Caco-2 (cell line): ENCODE measurements around the gene ZBTB5. TPM values are rescaled to one million over a fixed set of nuclear protein-coding genes. Genes with fewer than 3 reads are reported as not detected.

Experiments used
- BruUV-seq: library from RNA; stranded (reverse); fragments of 400-500 nt; replicated peaks from 2 replicates; lab custom pipeline; 2021; lab: Mats Ljungman, UMichigan
- CTCF ChIA-PET: fragments of 300-600 bp; sonication (Branson Sonifier 250); formaldehyde crosslinking; loops from one replicate; lab custom pipeline; 2022; ENCODE audit warnings: antibody characterized with exemption; lab: Charles Lee
- POLR2A ChIA-PET: fragments of 300-600 bp; sonication (Branson Sonifier 250); formaldehyde crosslinking; loops from one replicate; lab custom pipeline; 2022; ENCODE audit warnings: antibody characterized with exemption; lab: Charles Lee
- DNase-seq, 2 experiments: peaks; one replicate each; pipeline versions ENCODE4 v3.0.0 to v3.0.0-alpha.2; 2020 to 2022
- H3K27me3 ChIP-seq: replicated peaks from 2 replicates; pipeline ENCODE4 v1.6.0; 2011; ENCODE audit warnings: low read length; ENCODE audit not compliant: control insufficient read depth, insufficient read depth
- H3K36me3 ChIP-seq: 2 replicates; pipeline ENCODE4 v1.5.1; 2011; ENCODE audit warnings: low read length; ENCODE audit not compliant: control insufficient read depth, insufficient read depth
- H3K4me1 ChIP-seq: fragments of 250-450 bp; sonication (Bioruptor Pico); 2 replicates; pipeline ENCODE4 v1.5.1; 2020; ENCODE audit warnings: mild to moderate bottlenecking
- H3K4me3 ChIP-seq: 2 replicates; pipeline ENCODE4 v1.5.1; 2011; ENCODE audit warnings: low read depth, mild to moderate bottlenecking, control low read depth, low read length
- H3K9me3 ChIP-seq: fragments of 250-450 bp; sonication (Bioruptor Pico); 2 replicates; pipeline ENCODE4 v1.5.1; 2020; ENCODE audit warnings: mild to moderate bottlenecking, moderate library complexity
- H3K27ac Mint-ChIP-seq: one replicate; pipeline ENCODE4 v1.8.0; 2022; ENCODE audit warnings: mixed read lengths; ENCODE audit not compliant: unreplicated experiment
- H3K27me3 Mint-ChIP-seq: one replicate; pipeline ENCODE4 v1.8.0; 2022; ENCODE audit warnings: mixed read lengths; ENCODE audit not compliant: insufficient read depth, unreplicated experiment
- H3K36me3 Mint-ChIP-seq: one replicate; pipeline ENCODE4 v1.8.0; 2022; ENCODE audit warnings: mild to moderate bottlenecking, mixed read lengths; ENCODE audit not compliant: insufficient read depth, unreplicated experiment
- H3K4me1 Mint-ChIP-seq: one replicate; pipeline ENCODE4 v1.8.0; 2022; ENCODE audit warnings: low read depth, mixed read lengths; ENCODE audit not compliant: unreplicated experiment
- H3K4me3 Mint-ChIP-seq: one replicate; pipeline ENCODE4 v1.8.0; 2022; ENCODE audit warnings: mild to moderate bottlenecking, moderate library complexity, mixed read lengths; ENCODE audit not compliant: unreplicated experiment
- H3K9me3 Mint-ChIP-seq: one replicate; pipeline ENCODE4 v1.8.0; 2022; ENCODE audit warnings: mixed read lengths; ENCODE audit not compliant: unreplicated experiment
- intact Hi-C: fragments of 100-400 bp; cut with micrococcal nuclease; formaldehyde crosslinking; loops from one replicate; pipeline ENCODE4 v1.10.0; 2022; ENCODE audit not compliant: unreplicated experiment
- total RNA-seq: library from RNA; stranded (reverse); gene quantifications from 2 replicates; pipeline ENCODE4 v1.2.3, GENCODE V29; 2022
- TF ChIP-seq, protein P1 (sequence below), 2 experiments: fragments of 200-600 bp in 1 of 2; IDR thresholded peaks; 1 replicate in 1 of 2; 2 replicates in 1 of 2; pipeline versions ENCODE4 v1.5.1 to v1.8.0; 2011 to 2022; ENCODE audit warnings: antibody characterized with exemption in 1 of 2, control low read depth in 1 of 2, inconsistent platforms in 1 of 2, low read depth in 1 of 2, low read length in 1 of 2, mild to moderate bottlenecking in 1 of 2, moderate library complexity in 1 of 2; ENCODE audit not compliant: insufficient read depth in 1 of 2, severe bottlenecking in 1 of 2, unreplicated experiment in 1 of 2

The ZBTB5 gene
- total RNA-seq, 1 experiment from 2014 or later: 13.2 TPM

DNA sequence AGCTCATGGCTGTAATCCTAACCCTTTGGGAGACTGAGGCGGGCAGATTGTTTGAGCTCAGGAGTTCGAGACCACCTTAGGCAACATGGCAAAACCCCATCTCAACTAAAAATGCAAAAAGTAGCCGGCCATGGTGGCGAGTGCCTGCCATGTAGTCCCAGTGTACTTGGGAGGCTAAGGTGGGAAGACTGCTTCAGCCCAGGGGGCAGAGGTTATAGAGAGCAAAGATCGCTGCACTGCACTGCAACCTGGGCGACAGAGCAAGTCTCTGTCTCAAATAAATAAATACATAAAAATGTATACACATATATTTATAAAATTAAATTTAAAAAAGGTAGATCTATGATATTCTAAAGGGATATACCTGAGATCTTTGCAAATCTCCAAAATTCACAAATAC lies 19.4 kb downstream of the ZBTB5 start:
- ChIA-PET CTCF (no interaction called here), POLR2A (no interaction called here)
- H3K36me3 Mint-ChIP-seq: peaks cover 31% of the 10 kb centered on the region
- Histone ChIP-seq H3K4me3 (no peak overlapping the region), H3K4me1 (peaks cover 13% of the 10 kb centered on the region), H3K27me3 (no peaks in the 10 kb centered on the region), H3K9me3 (no peaks in the 10 kb centered on the region), H3K36me3 (0 out of 2 replicates have a peak, but pooled peaks cover 2% of the 10 kb centered on the region)
- no peak overlapping the region for H3K4me3 Mint-ChIP-seq
- H3K4me1 Mint-ChIP-seq: peaks cover 10% of the 10 kb centered on the region
- H3K27me3 Mint-ChIP-seq: no peaks in the 10 kb centered on the region
- TF ChIP-seq, protein P1, sequence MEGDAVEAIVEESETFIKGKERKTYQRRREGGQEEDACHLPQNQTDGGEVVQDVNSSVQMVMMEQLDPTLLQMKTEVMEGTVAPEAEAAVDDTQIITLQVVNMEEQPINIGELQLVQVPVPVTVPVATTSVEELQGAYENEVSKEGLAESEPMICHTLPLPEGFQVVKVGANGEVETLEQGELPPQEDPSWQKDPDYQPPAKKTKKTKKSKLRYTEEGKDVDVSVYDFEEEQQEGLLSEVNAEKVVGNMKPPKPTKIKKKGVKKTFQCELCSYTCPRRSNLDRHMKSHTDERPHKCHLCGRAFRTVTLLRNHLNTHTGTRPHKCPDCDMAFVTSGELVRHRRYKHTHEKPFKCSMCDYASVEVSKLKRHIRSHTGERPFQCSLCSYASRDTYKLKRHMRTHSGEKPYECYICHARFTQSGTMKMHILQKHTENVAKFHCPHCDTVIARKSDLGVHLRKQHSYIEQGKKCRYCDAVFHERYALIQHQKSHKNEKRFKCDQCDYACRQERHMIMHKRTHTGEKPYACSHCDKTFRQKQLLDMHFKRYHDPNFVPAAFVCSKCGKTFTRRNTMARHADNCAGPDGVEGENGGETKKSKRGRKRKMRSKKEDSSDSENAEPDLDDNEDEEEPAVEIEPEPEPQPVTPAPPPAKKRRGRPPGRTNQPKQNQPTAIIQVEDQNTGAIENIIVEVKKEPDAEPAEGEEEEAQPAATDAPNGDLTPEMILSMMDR (IDR thresholded peaks at IDR 0.05; ENCODE audit: insufficient read depth in 1 of 2, low read depth in 1 of 2, low read length in 1 of 2, severe bottlenecking in 1 of 2, unreplicated experiment in 1 of 2): no peak
- DNase-seq: no peak
- no peaks in the 10 kb centered on the region for H3K9me3 Mint-ChIP-seq
- intact Hi-C loops: no loop called here
- no peak overlapping the region for H3K27ac Mint-ChIP-seq
- BruUV-seq: no TSS peak

- Histone ChIP-seq H3K4me3 (no peak overlapping the region), H3K27me3 (no peaks in the 10 kb centered on the region), H3K4me1 (peaks cover 13% of the 10 kb centered on the region), H3K36me3 (peaks cover 4% of the 10 kb centered on the region), H3K9me3 (no peaks in the 10 kb centered on the region)
- Mint-ChIP-seq H3K4me3 (no peak overlapping the region), H3K36me3 (peaks cover 36% of the 10 kb centered on the region), H3K9me3 (no peaks in the 10 kb centered on the region), H3K27ac (no peak overlapping the region), H3K4me1 (peaks cover 10% of the 10 kb centered on the region), H3K27me3 (no peaks in the 10 kb centered on the region)
- CTCF ChIA-PET: no interaction called here
- POLR2A ChIA-PET: interaction anchor here (0.6 kb wide), 1 partner anchor 58 kb away, joined by 3 read pairs; no protein-coding TSS in a partner anchor
- TF ChIP-seq, protein P1 (IDR thresholded peaks at IDR 0.05; ENCODE audit: insufficient read depth in 1 of 2, low read depth in 1 of 2, low read length in 1 of 2, severe bottlenecking in 1 of 2, unreplicated experiment in 1 of 2): no peak
- DNase-seq: no peak
- BruUV-seq: no TSS peak
- intact Hi-C loops: no loop called here
These were observed 20.4 kb downstream of the ZBTB5 start for GRCh38 chr9:37444890-37445289.

DNA sequence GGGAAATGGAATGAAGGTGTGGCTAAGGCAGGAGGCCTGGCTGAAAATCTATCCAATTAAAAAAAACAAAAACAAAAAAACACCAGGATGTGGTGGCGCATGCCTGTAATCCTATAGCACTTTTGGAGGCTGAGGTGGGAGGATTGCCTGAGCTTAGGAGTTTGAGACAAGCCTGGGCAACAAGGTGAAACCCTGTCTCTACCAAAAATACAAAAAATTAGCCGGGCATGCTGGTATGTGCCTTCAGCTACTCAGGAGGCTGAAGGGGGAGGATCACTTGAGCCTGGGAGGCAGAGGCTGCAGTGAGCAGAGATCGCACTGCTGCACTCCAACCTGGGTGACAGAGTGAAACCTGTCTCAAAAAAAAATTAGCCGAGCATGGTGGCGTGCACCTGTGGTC lies 21.7 kb downstream of the ZBTB5 start:
- Mint-ChIP-seq H3K4me1 (peaks cover 10% of the 10 kb centered on the region), H3K4me3 (no peak overlapping the region), H3K27ac (no peak overlapping the region), H3K27me3 (no peaks in the 10 kb centered on the region), H3K36me3 (peaks cover 47% of the 10 kb centered on the region), H3K9me3 (no peaks in the 10 kb centered on the region)
- intact Hi-C loops: no loop called here
- DNase-seq: no peak
- Histone ChIP-seq H3K36me3 (peaks cover 4% of the 10 kb centered on the region), H3K27me3 (no peaks in the 10 kb centered on the region), H3K4me1 (peaks cover 13% of the 10 kb centered on the region), H3K4me3 (no peak overlapping the region), H3K9me3 (no peaks in the 10 kb centered on the region)
- TF ChIP-seq, protein P1 (IDR thresholded peaks at IDR 0.05; ENCODE audit: insufficient read depth in 1 of 2, low read depth in 1 of 2, low read length in 1 of 2, severe bottlenecking in 1 of 2, unreplicated experiment in 1 of 2): no peak
- no TSS peak for BruUV-seq
- CTCF ChIA-PET: no interaction called here
- POLR2A ChIA-PET: no interaction called here
